Panc1 (cell line): ENCODE results near the gene SMIM35. TPM values are rescaled to one million over a fixed set of nuclear protein-coding genes. Genes with fewer than 3 reads are reported as not detected.

Source experiments
- ATAC-seq: fragments of 200-7000 bp; cut with Tn5 transposase; 2 replicates; pipeline ENCODE4 v1.9.1; 2020; ENCODE audit warnings: mild to moderate bottlenecking, moderate library complexity
- BruUV-seq: library from RNA; stranded (reverse); fragments of 400-500 nt; replicated peaks from 2 replicates; lab custom pipeline; 2021; lab: Mats Ljungman, UMichigan
- CTCF ChIA-PET: fragments of 300-600 bp; sonication (Branson Sonifier 250); formaldehyde crosslinking; loops from one replicate; lab custom pipeline; 2022; ENCODE audit warnings: antibody characterized with exemption; lab: Charles Lee
- POLR2A ChIA-PET: fragments of 300-600 bp; sonication (Branson Sonifier 250); formaldehyde crosslinking; loops from one replicate; lab custom pipeline; 2022; ENCODE audit warnings: antibody characterized with exemption; lab: Charles Lee
- DNase-seq: peaks from one replicate; pipeline ENCODE4 v3.0.0-alpha.2; 2010; ENCODE audit warnings: low read depth, low spot score
- H3K27ac ChIP-seq: 2 replicates; pipeline ENCODE4 v1.5.1; 2011; ENCODE audit warnings: mild to moderate bottlenecking, low read length, inconsistent platforms
- H3K27me3 ChIP-seq: fragments of 200-500 bp; sonication (Bioruptor generic); 2 replicates; pipeline ENCODE4 v1.6.0; 2014; ENCODE audit warnings: low read length, inconsistent platforms; ENCODE audit not compliant: control insufficient read depth, insufficient read depth
- H3K36me3 ChIP-seq: fragments of 200-500 bp; sonication (Bioruptor generic); 2 replicates; pipeline ENCODE4 v1.5.1; 2014; ENCODE audit warnings: inconsistent platforms, mild to moderate bottlenecking, low read length, moderate library complexity; ENCODE audit not compliant: control insufficient read depth, insufficient read depth
- H3K4me1 ChIP-seq: 2 replicates; pipeline ENCODE4 v1.5.1; 2011; ENCODE audit warnings: inconsistent platforms, mild to moderate bottlenecking, low read length, moderate library complexity; ENCODE audit not compliant: control insufficient read depth, insufficient read depth
- H3K4me3 ChIP-seq, 2 experiments: 2 replicates each; pipeline ENCODE4 v1.5.1; 2011 to 2012; ENCODE audit warnings: low read depth in 2 of 2, low read length in 2 of 2, mild to moderate bottlenecking in 2 of 2, inconsistent platforms in 1 of 2, moderate library complexity in 1 of 2
- H3K9me3 ChIP-seq: fragments of 200-500 bp; sonication (Bioruptor generic); 2 replicates; pipeline ENCODE4 v1.5.1; 2014; ENCODE audit warnings: low read depth, mild to moderate bottlenecking, inconsistent platforms, low read length, moderate library complexity; ENCODE audit not compliant: control insufficient read depth, insufficient read depth
- CTCF ChIP-seq: fragments of 450-650 bp; IDR thresholded peaks from 2 replicates; pipeline ENCODE4 v1.5.1; 2017; ENCODE audit warnings: mild to moderate bottlenecking
- POLR2AphosphoS5 ChIP-seq: IDR thresholded peaks from 2 replicates; pipeline ENCODE4 v1.6.1; 2012; ENCODE audit warnings: mild to moderate bottlenecking, low read depth, low read length, moderate library complexity
- REST ChIP-seq, 2 experiments: IDR thresholded peaks; 2 replicates each; pipeline ENCODE4 v1.6.1; 2011 to 2012; ENCODE audit warnings: low read depth in 2 of 2, control low read depth in 1 of 2, low read length in 1 of 2, mild to moderate bottlenecking in 1 of 2, moderate library complexity in 1 of 2; ENCODE audit not compliant: insufficient read depth in 1 of 2
- SIN3A ChIP-seq: IDR thresholded peaks from 2 replicates; pipeline ENCODE4 v1.6.1; 2012; ENCODE audit warnings: low read depth, mild to moderate bottlenecking, low read length, moderate library complexity, borderline replicate concordance; ENCODE audit not compliant: insufficient read depth
- TCF7L2 ChIP-seq: IDR thresholded peaks from 2 replicates; pipeline ENCODE4 v1.6.1; 2011; ENCODE audit warnings: mild to moderate bottlenecking, low read depth, low read length, inconsistent platforms
- in situ Hi-C: cut with HindIII; loops from 2 replicates; pipeline ENCODE4 v1.10.0; 2016; ENCODE audit warnings: low sequenced_read_pairs, low pct_unique_long_range_greater_than_20kb
- intact Hi-C: fragments of 100-400 bp; cut with micrococcal nuclease; formaldehyde crosslinking; loops from one replicate; pipeline ENCODE4 v1.10.0; 2022; ENCODE audit not compliant: unreplicated experiment
- total RNA-seq: library from RNA; stranded (reverse); gene quantifications from one replicate; pipeline ENCODE4 v1.2.1, GENCODE V29; 2021; ENCODE audit not compliant: unreplicated experiment

The SMIM35 gene
- total RNA-seq, 1 experiment from 2014 or later = not detected

- Histone ChIP-seq H3K4me3 (no peak overlapping the region), H3K27ac (no peak overlapping the region), H3K9me3 (no peaks in the 10 kb centered on the region), H3K36me3 (no peaks in the 10 kb centered on the region), H3K4me1 (no peaks in the 10 kb centered on the region), H3K27me3 (peaks cover 13% of the 10 kb centered on the region; the same call in 1 of the 2 replicates)
- CTCF ChIA-PET = interaction anchor here (0.6 kb wide), 2 partner anchors 172 to 333 kb away, joined by 3 read pairs; no protein-coding TSS in a partner anchor
- no TSS peak for BruUV-seq
- intact Hi-C loops (no loop called here), in situ Hi-C loops (no loop called here)
- DNase-seq (no peak), ATAC-seq (no peak)
- POLR2A ChIA-PET = interaction anchor here (0.6 kb wide), 1 partner anchor 97 kb away, joined by 4 read pairs; no protein-coding TSS in a partner anchor
- TF ChIP-seq SIN3A = no peak
- no peak for TF ChIP-seq POLR2AphosphoS5
- TF ChIP-seq CTCF = no peak
- TF ChIP-seq REST (IDR thresholded peaks at IDR 0.05; ENCODE audit: insufficient read depth in 1 of 2, low read depth in 2 of 2, low read length in 1 of 2) = no peak
- TF ChIP-seq TCF7L2 = no peak
Measured at GRCh38 chr11:118007040-118007439, 79.7 kb downstream of the SMIM35 start.

- ChIA-PET CTCF (no interaction called here), POLR2A (no interaction called here)
- Histone ChIP-seq H3K36me3 (no peaks in the 10 kb centered on the region), H3K27ac (no peak overlapping the region), H3K9me3 (no peaks in the 10 kb centered on the region), H3K4me3 (no peak overlapping the region), H3K27me3 (peaks cover 13% of the 10 kb centered on the region; the same call in 1 of the 2 replicates), H3K4me1 (no peaks in the 10 kb centered on the region)
- intact Hi-C loops = no loop called here
- ATAC-seq (no peak), DNase-seq (no peak)
- TF ChIP-seq REST (IDR thresholded peaks at IDR 0.05; ENCODE audit: insufficient read depth in 1 of 2, low read depth in 2 of 2, low read length in 1 of 2) = no peak
- TF ChIP-seq POLR2AphosphoS5 = no peak
- no peak for TF ChIP-seq CTCF
- no peak for TF ChIP-seq SIN3A
- no peak for TF ChIP-seq TCF7L2
- in situ Hi-C loops = no loop called here
- no TSS peak for BruUV-seq
Measured at GRCh38 chr11:118006153-118006534, 80.6 kb downstream of the SMIM35 start.
